Stomach (tissue), 19 donors: ENCODE measurements around the gene CT47A1. TPM values are rescaled to one million over a fixed set of nuclear protein-coding genes. Genes with fewer than 3 reads are reported as not detected.
"Not testable (repeated sequence)": the region's sequence is repeated elsewhere in the genome, so short reads cannot be mapped to it uniquely, and the experiment has no call there.

Experiments
- DNase-seq, 2 donors: peaks; one replicate each; pipeline versions ENCODE4 v3.0.0 to v3.0.0-alpha.2; 2013 to 2019
- H3K27ac ChIP-seq, 5 donors: fragments of 200-600 bp in 4 of 5; sonication (generic) in 4 of 5; one replicate each; pipeline ENCODE4 v1.5.1; 2013 to 2019; ENCODE audit warnings: mild to moderate bottlenecking in 1 of 5, moderate library complexity in 1 of 5
- H3K27me3 ChIP-seq, 3 donors: fragments of 200-600 bp; sonication (generic); one replicate each; pipeline ENCODE4 v1.5.1; 2017 to 2019; ENCODE audit warnings: mixed run types in 1 of 3
- H3K36me3 ChIP-seq, 4 donors: fragments of 200-600 bp; sonication (generic); 1 replicate in 3 of 4; 2 replicates in 1 of 4; pipeline ENCODE4 v1.5.1; 2016 to 2019
- H3K4me1 ChIP-seq, 4 donors: fragments of 200-600 bp; sonication (generic); one replicate each; pipeline ENCODE4 v1.5.1; 2016 to 2019
- H3K4me3 ChIP-seq, 4 donors: fragments of 200-600 bp; sonication (generic) in 3 of 4; one replicate each; pipeline ENCODE4 v1.5.1; 2016 to 2019; ENCODE audit warnings: mild to moderate bottlenecking in 1 of 4
- H3K9me3 ChIP-seq, 4 donors: fragments of 200-600 bp; sonication (generic); one replicate each; pipeline ENCODE4 v1.5.1; 2016 to 2019
- CTCF ChIP-seq, 7 experiments: fragments of 450-650 bp in 4 of 7; fragments of 200-600 bp in 3 of 7; sonication (generic) in 3 of 7; IDR thresholded peaks; one replicate each; pipeline ENCODE4 v1.5.1; 2016 to 2019; ENCODE audit warnings: antibody characterized with exemption in 7 of 7, control low read depth in 2 of 7, mild to moderate bottlenecking in 1 of 7
- EP300 ChIP-seq: sonication (generic); formaldehyde crosslinking; IDR thresholded peaks from one replicate; pipeline ENCODE4 v1.6.1; 2017; ENCODE audit warnings: antibody characterized with exemption
- POLR2A ChIP-seq, 4 donors: fragments of 450-650 bp; IDR thresholded peaks; one replicate each; pipeline ENCODE4 v1.6.1; 2016; ENCODE audit warnings: antibody characterized with exemption in 4 of 4, control low read depth in 2 of 4, mild to moderate bottlenecking in 1 of 4, moderate library complexity in 1 of 4
- POLR2AphosphoS5 ChIP-seq, 3 donors: sonication (generic); formaldehyde crosslinking; IDR thresholded peaks; one replicate each; pipeline ENCODE4 v1.6.1; 2016; ENCODE audit warnings: antibody characterized with exemption in 3 of 3
- WGBS, 5 donors: extraction: QIAGEN DNeasy Blood & Tissue Kit in 3 of 5; methylation state at CpG; one replicate each; pipeline versions ENCODE4 v1.1.5 to v1.1.7; 2013 to 2018; 5-methylcytosine and 5-hydroxymethylcytosine counted together
- intact Hi-C: fragments of 100-400 bp; cut with DNase I; formaldehyde crosslinking; loops from one replicate; pipeline ENCODE4 v1.15.1; 2023; ENCODE audit warnings: low total_unique reads
- long read RNA-seq, 10 donors: transcript quantifications; one replicate each; lab custom pipeline, GENCODE V29; 2026
- polyA plus RNA-seq, 3 donors: library from polyadenylated mRNA; stranded (reverse); fragments of 200-250 nt; gene quantifications; one replicate each; pipeline ENCODE4 v1.2.3, GENCODE V29; 2013
- total RNA-seq, 5 donors: library from RNA; depleted of rRNA; stranded (reverse); fragments of >200 nt; gene quantifications; one replicate each; pipeline versions ENCODE4 v1.1.0 to v1.2.3, GENCODE V29; 2014 to 2016
- donor health status: healthy with polysubstance abuse.
- donor health status: Bipolar disorder and iron deficiency.
- donor health status: healthy.

Gene CT47A1
- total RNA-seq (not detected), polyA plus RNA-seq (not detected)
- long read RNA-seq, donor 1, result 0 reads
- long read RNA-seq, donor 2, result 0 reads
- long read RNA-seq, donor 3, result 0 reads
- long read RNA-seq, donor 4, result 0 reads
- long read RNA-seq, donor 5, result 0 reads
- long read RNA-seq, donor 6, result 0 reads
- long read RNA-seq, donor 7, result 0 reads
- long read RNA-seq, donor 8, result 0 reads
- long read RNA-seq, donor 9, result 0 reads
- long read RNA-seq, donor 10, result 0 reads

GRCh38 chrX:120985660-120986059 is at the start of gene CT47A1:
Gene CT47A1, minus strand, starts transcription at chrX:120985760. Its CDS starts 231 bp downstream, at chrX:120985529.
- H3K27me3 ChIP-seq, intact Hi-C loops, DNase-seq, H3K4me1 ChIP-seq, H3K9me3 ChIP-seq, H3K27ac ChIP-seq, H3K36me3 ChIP-seq, H3K4me3 ChIP-seq: not testable (repeated sequence)
- WGBS, 5 donors, result no CpG with 5 or more reads among the region's 8 CpGs

GRCh38 chrX:121032531-121032930 is 47.0 kb upstream of the CT47A1 start:
- no peaks in the 10 kb centered on the region for H3K27me3 ChIP-seq
- intact Hi-C loops, result no loop called here
- TF ChIP-seq POLR2AphosphoS5 (IDR thresholded peaks at IDR 0.05) (no peak), POLR2A (IDR thresholded peaks at IDR 0.05) (no peak), CTCF (IDR thresholded peaks at IDR 0.05) (no peak), EP300 (no peak)
- DNase-seq, result peak in 1 of 2 donors; percentile 25
- H3K27ac ChIP-seq, result no peak overlapping the region
- 43 to 72% (median 47%) methylated on average over 2 of the region's 2 CpGs for WGBS, 5 donors
- H3K4me3 ChIP-seq, result no peak overlapping the region
- H3K36me3 ChIP-seq, result no peaks in the 10 kb centered on the region
- no peaks in the 10 kb centered on the region for H3K9me3 ChIP-seq
- no peaks in the 10 kb centered on the region for H3K4me1 ChIP-seq

- 84 to 97% (median 94%) methylated on average over 4 of the region's 4 CpGs for WGBS, 5 donors
- H3K9me3 ChIP-seq, result no peaks in the 10 kb centered on the region
- no peak for TF ChIP-seq POLR2AphosphoS5 (IDR thresholded peaks at IDR 0.05)
- TF ChIP-seq CTCF (IDR thresholded peaks at IDR 0.05), result no peak
- no peak overlapping the region for H3K27ac ChIP-seq
- DNase-seq, result no peak
- no peaks in the 10 kb centered on the region for H3K36me3 ChIP-seq
- no peaks in the 10 kb centered on the region for H3K27me3 ChIP-seq
- no peak overlapping the region for H3K4me3 ChIP-seq
- intact Hi-C loops, result no loop called here
- no peaks in the 10 kb centered on the region for H3K4me1 ChIP-seq
These were observed 44.5 kb upstream of the CT47A1 start for GRCh38 chrX:121030083-121030482.

- no peaks in the 10 kb centered on the region for H3K9me3 ChIP-seq
- 27 to 53% (median 39%) methylated on average over 1 of the region's 1 CpG for WGBS, 5 donors
- no peak for TF ChIP-seq EP300
- TF ChIP-seq POLR2A (IDR thresholded peaks at IDR 0.05), result no peak
- TF ChIP-seq POLR2AphosphoS5 (IDR thresholded peaks at IDR 0.05), result no peak
- TF ChIP-seq CTCF (IDR thresholded peaks at IDR 0.05), result no peak
- H3K27ac ChIP-seq, result no peak overlapping the region
- H3K36me3 ChIP-seq, result no peaks in the 10 kb centered on the region
- DNase-seq, result no peak
- H3K4me1 ChIP-seq, result no peaks in the 10 kb centered on the region
- H3K27me3 ChIP-seq, result no peaks in the 10 kb centered on the region
- H3K4me3 ChIP-seq, result no peak overlapping the region
- intact Hi-C loops, result no loop called here
These were observed 42.9 kb upstream of the CT47A1 start for GRCh38 chrX:121028419-121028818.

GRCh38 chrX:121014826-121015225 is 29.3 kb upstream of the CT47A1 start:
- H3K4me1 ChIP-seq, result no peaks in the 10 kb centered on the region
- 46 to 100% (median 77%) methylated on average over 2 of the region's 2 CpGs for WGBS, 5 donors
- H3K4me3 ChIP-seq, result no peak overlapping the region
- no peaks in the 10 kb centered on the region for H3K27me3 ChIP-seq
- H3K27ac ChIP-seq, result no peak overlapping the region
- no peaks in the 10 kb centered on the region for H3K36me3 ChIP-seq
- TF ChIP-seq CTCF (IDR thresholded peaks at IDR 0.05), result no peak
- no peak for TF ChIP-seq POLR2A (IDR thresholded peaks at IDR 0.05)
- no peak for TF ChIP-seq EP300
- no peak for TF ChIP-seq POLR2AphosphoS5 (IDR thresholded peaks at IDR 0.05)
- intact Hi-C loops, result no loop called here
- DNase-seq, result no peak
- peaks cover 0 to 16% (median 0%) of the 10 kb centered on the region in 4 donors for H3K9me3 ChIP-seq
